GM13977 (cell line): ENCODE data around the gene WDPCP.

Experiments
- DNase-seq: peaks from one replicate; pipeline ENCODE4 v3.0.0; 2012; ENCODE audit warnings: low spot score
- in situ Hi-C: fragments of 300-500 bp; cut with MboI; formaldehyde crosslinking; loops from one replicate; pipeline ENCODE4 v1.12.0; 2022; ENCODE audit warnings: low sequenced_read_pairs, low pct_unique_long_range_greater_than_20kb, mixed read lengths, inconsistent platforms; ENCODE audit not compliant: unreplicated experiment
- TF ChIP-seq, protein P1 (sequence below): IDR thresholded peaks from 2 replicates; pipeline ENCODE4 v1.5.1; 2012; ENCODE audit warnings: mild to moderate bottlenecking, control low read depth; ENCODE audit not compliant: insufficient read depth; ENCODE audit errors: extremely low read depth, missing control alignments

Gene WDPCP

DNA sequence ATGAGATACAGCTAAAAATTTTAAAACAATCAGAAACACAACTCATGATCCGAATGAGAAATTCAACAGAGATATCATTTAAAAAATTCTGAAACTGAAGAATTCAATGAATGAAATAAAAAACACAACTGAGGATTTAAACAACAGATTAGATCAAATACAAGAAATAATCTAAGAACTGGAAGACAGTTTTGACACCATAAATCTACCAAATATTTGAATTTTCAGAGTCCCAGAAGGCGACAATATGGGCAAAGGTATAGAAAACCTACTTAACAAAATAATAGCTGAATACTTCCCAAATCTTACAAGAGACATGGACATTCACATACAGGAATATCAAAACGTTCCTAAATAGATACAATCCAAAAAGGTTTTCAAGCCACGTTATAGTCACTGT lies 315.7 kb downstream of the WDPCP start:
- in situ Hi-C loops: no loop called here
- DNase-seq: no peak
- TF ChIP-seq, protein P1, sequence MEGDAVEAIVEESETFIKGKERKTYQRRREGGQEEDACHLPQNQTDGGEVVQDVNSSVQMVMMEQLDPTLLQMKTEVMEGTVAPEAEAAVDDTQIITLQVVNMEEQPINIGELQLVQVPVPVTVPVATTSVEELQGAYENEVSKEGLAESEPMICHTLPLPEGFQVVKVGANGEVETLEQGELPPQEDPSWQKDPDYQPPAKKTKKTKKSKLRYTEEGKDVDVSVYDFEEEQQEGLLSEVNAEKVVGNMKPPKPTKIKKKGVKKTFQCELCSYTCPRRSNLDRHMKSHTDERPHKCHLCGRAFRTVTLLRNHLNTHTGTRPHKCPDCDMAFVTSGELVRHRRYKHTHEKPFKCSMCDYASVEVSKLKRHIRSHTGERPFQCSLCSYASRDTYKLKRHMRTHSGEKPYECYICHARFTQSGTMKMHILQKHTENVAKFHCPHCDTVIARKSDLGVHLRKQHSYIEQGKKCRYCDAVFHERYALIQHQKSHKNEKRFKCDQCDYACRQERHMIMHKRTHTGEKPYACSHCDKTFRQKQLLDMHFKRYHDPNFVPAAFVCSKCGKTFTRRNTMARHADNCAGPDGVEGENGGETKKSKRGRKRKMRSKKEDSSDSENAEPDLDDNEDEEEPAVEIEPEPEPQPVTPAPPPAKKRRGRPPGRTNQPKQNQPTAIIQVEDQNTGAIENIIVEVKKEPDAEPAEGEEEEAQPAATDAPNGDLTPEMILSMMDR: no peak

DNA sequence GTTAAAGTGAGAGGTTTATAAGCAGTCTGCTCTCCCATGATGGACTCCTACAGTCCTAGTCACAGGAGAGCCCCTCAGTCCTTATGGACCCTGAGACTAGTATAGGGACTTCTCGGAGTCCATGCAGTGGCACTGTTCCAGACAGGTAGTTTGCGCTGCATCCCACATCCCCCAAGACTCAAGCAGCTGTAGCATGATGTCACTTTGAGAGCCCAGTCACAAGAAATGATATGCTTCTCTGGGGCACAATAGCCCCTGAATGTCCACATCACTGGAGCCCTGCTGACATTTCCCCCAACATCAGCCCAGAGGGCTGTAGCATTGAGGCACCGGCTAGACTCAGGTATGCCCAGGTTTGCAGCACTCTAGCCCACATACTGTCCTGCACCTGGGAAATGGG lies 317.6 kb downstream of the WDPCP start:
- DNase-seq: no peak
- TF ChIP-seq, protein P1: no peak
- in situ Hi-C loops: no loop called here

DNA sequence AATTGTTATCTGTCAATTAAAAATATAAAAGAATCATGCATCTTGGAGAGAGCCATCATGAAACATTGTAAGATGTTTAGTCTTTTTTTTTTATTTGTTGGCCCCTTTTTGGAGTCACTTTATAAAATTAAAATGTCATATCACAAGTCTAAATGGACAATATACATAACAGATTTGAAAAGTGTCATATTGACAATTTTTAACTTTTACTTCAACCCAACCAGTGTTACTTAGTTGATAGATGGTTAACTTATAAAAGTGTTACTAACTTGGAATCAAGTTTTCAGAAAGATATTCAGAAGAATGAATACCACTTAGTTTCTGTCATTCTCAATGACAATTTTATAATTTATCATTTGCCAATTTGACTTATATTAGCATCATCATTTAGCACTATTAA lies 319.3 kb downstream of the WDPCP start:
- no peak for DNase-seq
- TF ChIP-seq, protein P1: no peak
- in situ Hi-C loops: no loop called here

- TF ChIP-seq, protein P1: no peak
- DNase-seq: no peak
- in situ Hi-C loops: no loop called here
Measured at GRCh38 chr2:63261137-63261621, 327.1 kb downstream of the WDPCP start.

DNA sequence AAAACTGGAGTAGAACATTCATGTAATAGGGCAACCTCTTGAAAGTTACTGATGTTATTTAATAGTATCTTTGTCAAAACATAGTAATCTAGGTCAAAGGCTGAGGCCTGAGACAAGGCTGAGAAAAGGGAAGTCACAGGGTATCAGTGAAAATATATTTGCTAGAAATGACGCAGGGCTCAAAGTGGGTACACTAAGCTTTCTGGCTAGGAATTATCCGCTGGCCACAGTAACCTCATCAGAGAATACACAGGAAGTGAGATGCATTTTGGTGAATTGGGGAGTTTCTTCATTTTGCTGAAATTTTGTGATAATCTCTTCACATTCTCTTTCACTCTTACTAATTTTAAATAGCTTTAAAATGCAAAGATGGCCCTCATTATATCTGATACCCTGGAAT lies 330.8 kb downstream of the WDPCP start:
- DNase-seq: peak; percentile 9
- TF ChIP-seq, protein P1: no peak
- in situ Hi-C loops: no loop called here

DNA sequence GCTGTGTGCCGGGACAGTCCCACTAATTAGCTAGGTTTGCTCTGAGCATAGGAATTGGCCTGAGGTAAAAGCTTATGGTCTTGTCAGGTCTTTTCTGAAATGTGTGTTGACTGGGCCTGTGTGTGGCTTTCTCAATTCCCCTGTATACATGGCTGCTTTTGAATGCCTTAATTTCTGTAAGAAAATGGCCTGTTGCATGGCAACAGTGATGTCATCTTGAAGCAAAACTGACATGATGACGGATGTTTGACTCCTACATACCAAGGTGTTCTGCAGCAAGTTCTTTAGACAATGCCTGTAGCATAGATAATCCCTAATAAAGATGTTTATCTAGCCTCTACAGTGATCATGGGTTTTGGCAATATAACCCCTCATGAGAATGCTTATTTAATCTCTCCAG lies 339.1 kb downstream of the WDPCP start:
- in situ Hi-C loops: no loop called here
- DNase-seq: no peak
- TF ChIP-seq, protein P1: no peak

GRCh38 chr2:63242747-63243146 lies 345.5 kb downstream of the WDPCP start:
- TF ChIP-seq, protein P1: no peak
- in situ Hi-C loops: no loop called here
- no peak for DNase-seq
